D721Med (cell line): Measurements from ENCODE around the gene SPTBN1.

Experiments used
- DNase-seq: peaks from one replicate; pipeline ENCODE4 v3.0.0; 2011; ENCODE audit warnings: low spot score; ENCODE audit not compliant: insufficient read length
- FAIRE-seq: peaks from 2 replicates; lab custom pipeline; 2011; peaks lifted over from hg19 to GRCh38; lab: Jason Lieb, UNC
- CTCF ChIP-seq: IDR thresholded peaks from 2 replicates; pipeline ENCODE4 v1.5.1; 2012; ENCODE audit warnings: mild to moderate bottlenecking, control low read depth; ENCODE audit not compliant: insufficient read depth; ENCODE audit errors: missing control alignments

SPTBN1 gene

GRCh38 chr2:54657664-54658083 is 201.5 kb downstream of the SPTBN1 start:
- TF ChIP-seq CTCF, result peak; percentile 38
- FAIRE-seq (no peak), DNase-seq (peak; percentile 35)

- TF ChIP-seq CTCF, result no peak
- DNase-seq (no peak), FAIRE-seq (no peak)
These were observed 202.5 kb downstream of the SPTBN1 start for GRCh38 chr2:54658564-54659071.

- TF ChIP-seq CTCF, result no peak
- FAIRE-seq (no peak), DNase-seq (no peak)
These were observed 203.4 kb downstream of the SPTBN1 start for GRCh38 chr2:54659527-54659926.

- TF ChIP-seq CTCF, result no peak
- DNase-seq (no peak), FAIRE-seq (no peak)
These were observed 204.6 kb downstream of the SPTBN1 start for GRCh38 chr2:54660752-54661151.

- no peak for FAIRE-seq
- no peak for DNase-seq
- no peak for TF ChIP-seq CTCF
These were observed 207.4 kb downstream of the SPTBN1 start for GRCh38 chr2:54663424-54664030.

GRCh38 chr2:54664238-54664786 is 208.2 kb downstream of the SPTBN1 start:
- FAIRE-seq (no peak), DNase-seq (no peak)
- TF ChIP-seq CTCF, result no peak

GRCh38 chr2:54665436-54665856 is 209.3 kb downstream of the SPTBN1 start:
- no peak for DNase-seq
- TF ChIP-seq CTCF, result peak; percentile 25
- FAIRE-seq, result no peak
